Right lobe of liver (tissue), 4 donors: ENCODE results near the gene SYCP2.

Source experiments
- POLR2A ChIP-seq: fragments of 450-650 bp; IDR thresholded peaks from one replicate; pipeline ENCODE4 v1.6.1; 2017; ENCODE audit warnings: antibody characterized with exemption, mild to moderate bottlenecking
- TF ChIP-seq, protein P1 (sequence below), 4 donors: fragments of 200-600 bp in 3 of 4; fragments of 450-650 bp in 1 of 4; IDR thresholded peaks; one replicate each; pipeline versions ENCODE4 v1.5.1 to v1.8.0; 2016 to 2022; ENCODE audit warnings: antibody characterized with exemption in 4 of 4, mild to moderate bottlenecking in 2 of 4
- donor health status: DM: no; HTN: no; CAD: no.
- donor health status: DM: no; HTN: no; CAD: no.
- donor health status: DM: no; HTN: yes; CAD: no.

DNA sequence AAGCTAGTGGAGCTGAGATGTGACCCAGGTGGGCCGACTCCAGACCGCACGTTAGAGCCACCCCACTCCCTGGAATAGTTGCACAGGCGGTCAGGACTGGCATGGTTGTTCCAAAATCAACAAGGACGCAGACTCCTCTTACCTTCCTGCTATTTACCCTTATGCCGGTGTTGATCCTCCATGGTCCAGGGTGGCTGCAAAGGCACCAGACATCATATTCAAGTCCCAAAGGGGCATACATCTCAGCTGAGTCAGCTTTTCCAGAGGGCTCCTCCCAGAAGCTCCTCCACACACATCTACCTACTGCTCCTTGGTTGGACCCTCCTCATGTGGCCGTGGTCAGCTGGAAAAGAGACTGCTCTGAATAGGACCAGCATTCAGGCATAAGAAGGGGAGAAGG is 112.2 kb downstream of the SYCP2 start:
- TF ChIP-seq, protein P1, sequence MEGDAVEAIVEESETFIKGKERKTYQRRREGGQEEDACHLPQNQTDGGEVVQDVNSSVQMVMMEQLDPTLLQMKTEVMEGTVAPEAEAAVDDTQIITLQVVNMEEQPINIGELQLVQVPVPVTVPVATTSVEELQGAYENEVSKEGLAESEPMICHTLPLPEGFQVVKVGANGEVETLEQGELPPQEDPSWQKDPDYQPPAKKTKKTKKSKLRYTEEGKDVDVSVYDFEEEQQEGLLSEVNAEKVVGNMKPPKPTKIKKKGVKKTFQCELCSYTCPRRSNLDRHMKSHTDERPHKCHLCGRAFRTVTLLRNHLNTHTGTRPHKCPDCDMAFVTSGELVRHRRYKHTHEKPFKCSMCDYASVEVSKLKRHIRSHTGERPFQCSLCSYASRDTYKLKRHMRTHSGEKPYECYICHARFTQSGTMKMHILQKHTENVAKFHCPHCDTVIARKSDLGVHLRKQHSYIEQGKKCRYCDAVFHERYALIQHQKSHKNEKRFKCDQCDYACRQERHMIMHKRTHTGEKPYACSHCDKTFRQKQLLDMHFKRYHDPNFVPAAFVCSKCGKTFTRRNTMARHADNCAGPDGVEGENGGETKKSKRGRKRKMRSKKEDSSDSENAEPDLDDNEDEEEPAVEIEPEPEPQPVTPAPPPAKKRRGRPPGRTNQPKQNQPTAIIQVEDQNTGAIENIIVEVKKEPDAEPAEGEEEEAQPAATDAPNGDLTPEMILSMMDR (IDR thresholded peaks at IDR 0.05) = no peak
- no peak for TF ChIP-seq POLR2A
